HUES6 (cell line): ENCODE data around the gene POP7.
"Not testable (repeated sequence)": the region's sequence is repeated elsewhere in the genome, so short reads cannot be mapped to it uniquely, and the experiment has no call there.

Source experiments
- H3K27ac ChIP-seq: 2 replicates; pipeline ENCODE4 v1.7.0; 2013; ENCODE audit warnings: low read depth, mild to moderate bottlenecking, low read length, inconsistent platforms
- H3K27me3 ChIP-seq: 2 replicates; pipeline ENCODE4 v1.6.1; 2013; ENCODE audit warnings: low read length; ENCODE audit not compliant: control insufficient read depth, insufficient read depth
- H3K36me3 ChIP-seq: 2 replicates; pipeline ENCODE4 v1.6.1; 2013; ENCODE audit warnings: low read length; ENCODE audit not compliant: control insufficient read depth, insufficient read depth
- H3K4me1 ChIP-seq: 2 replicates; pipeline ENCODE4 v1.6.1; 2013; ENCODE audit warnings: low read length; ENCODE audit not compliant: control insufficient read depth, insufficient read depth
- H3K4me3 ChIP-seq: 2 replicates; pipeline ENCODE4 v1.5.1; 2013; ENCODE audit warnings: low read depth, low read length
- H3K9ac ChIP-seq: one replicate; pipeline ENCODE4 v1.6.1; 2013; ENCODE audit warnings: mild to moderate bottlenecking, low read length
- H3K9me3 ChIP-seq: 2 replicates; pipeline ENCODE4 v1.6.1; 2013; ENCODE audit warnings: low read depth, low read length; ENCODE audit not compliant: control insufficient read depth, insufficient read depth

POP7 gene

GRCh38 chr7:100696123-100696521 lies 9.8 kb upstream of the POP7 start:
- H3K36me3 ChIP-seq = peaks cover 1% of the 10 kb centered on the region; the same call in 1 of the 2 replicates
- peak overlapping the region; percentile 90 for H3K27ac ChIP-seq
- peaks cover 23% of the 10 kb centered on the region for H3K4me1 ChIP-seq
- no peaks in the 10 kb centered on the region for H3K9me3 ChIP-seq
- H3K27me3 ChIP-seq = no peaks in the 10 kb centered on the region; the same call in 1 of the 2 replicates
- H3K4me3 ChIP-seq = peak overlapping the region; percentile 43
- peak overlapping the region; percentile 62 for H3K9ac ChIP-seq

GRCh38 chr7:100699018-100699417 lies 6.9 kb upstream of the POP7 start:
- H3K9me3 ChIP-seq = no peaks in the 10 kb centered on the region
- H3K36me3 ChIP-seq = no peaks in the 10 kb centered on the region
- no peak overlapping the region for H3K27ac ChIP-seq
- H3K4me3 ChIP-seq = no peak overlapping the region
- H3K9ac ChIP-seq = no peak overlapping the region
- peaks cover 6% of the 10 kb centered on the region; the same call in 1 of the 2 replicates for H3K4me1 ChIP-seq
- H3K27me3 ChIP-seq = no peaks in the 10 kb centered on the region; the same call in 1 of the 2 replicates

GRCh38 chr7:100701089-100701488 lies 4.8 kb upstream of the POP7 start:
- H3K27ac ChIP-seq, H3K27me3 ChIP-seq, H3K9me3 ChIP-seq, H3K4me3 ChIP-seq, H3K4me1 ChIP-seq, H3K9ac ChIP-seq, H3K36me3 ChIP-seq: not testable (repeated sequence)

- H3K27me3 ChIP-seq = no peaks in the 10 kb centered on the region
- no peaks in the 10 kb centered on the region for H3K9me3 ChIP-seq
- H3K36me3 ChIP-seq = peaks cover 16% of the 10 kb centered on the region
- H3K9ac ChIP-seq = peak overlapping the region; percentile 85
- H3K27ac ChIP-seq = peak overlapping the region; percentile 48; the same call in 1 of the 2 replicates
- peaks cover 8% of the 10 kb centered on the region for H3K4me1 ChIP-seq
- H3K4me3 ChIP-seq = peak overlapping the region; percentile 93
Observed at GRCh38 chr7:100705320-100705752, 585 bp upstream of the POP7 start.

GRCh38 chr7:100706672-100707311 lies 871 bp downstream of the POP7 start:
- Histone ChIP-seq H3K9ac (peak overlapping the region; percentile 85), H3K27ac (peak overlapping the region; percentile 88; the same call in 1 of the 2 replicates), H3K9me3 (no peaks in the 10 kb centered on the region), H3K36me3 (peaks cover 16% of the 10 kb centered on the region), H3K4me3 (peak overlapping the region; percentile 93), H3K27me3 (no peaks in the 10 kb centered on the region), H3K4me1 (peaks cover 8% of the 10 kb centered on the region)

GRCh38 chr7:100708395-100708794 lies 2.5 kb downstream of the POP7 start:
- H3K9ac ChIP-seq = no peak overlapping the region
- peaks cover 8% of the 10 kb centered on the region for H3K4me1 ChIP-seq
- H3K27ac ChIP-seq = no peak overlapping the region
- H3K4me3 ChIP-seq = no peak overlapping the region
- H3K9me3 ChIP-seq = no peaks in the 10 kb centered on the region
- H3K36me3 ChIP-seq = peaks cover 16% of the 10 kb centered on the region
- H3K27me3 ChIP-seq = no peaks in the 10 kb centered on the region

GRCh38 chr7:100710452-100710851 lies 4.5 kb downstream of the POP7 start:
- H3K36me3 ChIP-seq = peaks cover 16% of the 10 kb centered on the region
- no peak overlapping the region for H3K9ac ChIP-seq
- no peaks in the 10 kb centered on the region for H3K27me3 ChIP-seq
- H3K9me3 ChIP-seq = no peaks in the 10 kb centered on the region
- no peak overlapping the region for H3K4me3 ChIP-seq
- H3K27ac ChIP-seq = no peak overlapping the region
- H3K4me1 ChIP-seq = peaks cover 8% of the 10 kb centered on the region

GRCh38 chr7:100711369-100711768 lies 5.4 kb downstream of the POP7 start:
- Histone ChIP-seq H3K4me3 (no peak overlapping the region), H3K36me3 (peaks cover 16% of the 10 kb centered on the region), H3K27me3 (no peaks in the 10 kb centered on the region), H3K4me1 (peaks cover 8% of the 10 kb centered on the region), H3K9me3 (no peaks in the 10 kb centered on the region), H3K9ac (no peak overlapping the region), H3K27ac (no peak overlapping the region)

- H3K9ac ChIP-seq = no peak overlapping the region
- H3K9me3 ChIP-seq = peaks cover 14% of the 10 kb centered on the region; the same call in 1 of the 2 replicates
- H3K27me3 ChIP-seq = peaks cover 5% of the 10 kb centered on the region
- no peak overlapping the region for H3K27ac ChIP-seq
- H3K36me3 ChIP-seq = no peaks in the 10 kb centered on the region
- H3K4me1 ChIP-seq = no peaks in the 10 kb centered on the region
- no peak overlapping the region for H3K4me3 ChIP-seq
Observed at GRCh38 chr7:100714725-100715124, 8.8 kb downstream of the POP7 start.

GRCh38 chr7:100717073-100717472 lies 11.2 kb downstream of the POP7 start:
- H3K36me3 ChIP-seq, H3K4me1 ChIP-seq, H3K9ac ChIP-seq, H3K4me3 ChIP-seq, H3K27ac ChIP-seq: not testable (repeated sequence)
- Histone ChIP-seq H3K9me3 (peaks cover 14% of the 10 kb centered on the region; the same call in 1 of the 2 replicates), H3K27me3 (peaks cover 28% of the 10 kb centered on the region)

- Histone ChIP-seq H3K9me3 (peaks cover 14% of the 10 kb centered on the region; the same call in 1 of the 2 replicates), H3K27ac (no peak overlapping the region), H3K9ac (no peak overlapping the region), H3K4me1 (peaks cover 7% of the 10 kb centered on the region), H3K4me3 (peak overlapping the region; percentile 58), H3K27me3 (peaks cover 49% of the 10 kb centered on the region), H3K36me3 (no peaks in the 10 kb centered on the region)
Observed at GRCh38 chr7:100719523-100720278, 13.8 kb downstream of the POP7 start.
